ENCODE measurements around the gene MYO3B.

The MYO3B gene

GRCh38 chr2:170643346-170643745 is 465.4 kb downstream of the MYO3B start (continued):
- TF ChIP-seq ZNF776 (tag by site-specific recombination; IDR thresholded peaks at IDR 0.05; ENCODE audit: borderline replicate concordance) (no peak), ZNF529 (tag by site-specific recombination; IDR thresholded peaks at IDR 0.05; ENCODE audit: insufficient replicate concordance) (no peak), ZNF670 (tag by site-specific recombination; IDR thresholded peaks at IDR 0.05; ENCODE audit: low read depth) (no peak), PATZ1 (tag by site-specific recombination; IDR thresholded peaks at IDR 0.05) (no peak), ZNF221 (tag by site-specific recombination; IDR thresholded peaks at IDR 0.05; ENCODE audit: borderline replicate concordance) (no peak), ZFP41 (tag by site-specific recombination; IDR thresholded peaks at IDR 0.05; ENCODE audit: borderline replicate concordance) (no peak)

- no peak for TF ChIP-seq ZNF449 (tag by site-specific recombination; IDR thresholded peaks at IDR 0.05)
- no peak for TF ChIP-seq ZNF184 (tag by site-specific recombination; IDR thresholded peaks at IDR 0.05)
- TF ChIP-seq YY2 (tag by site-specific recombination; IDR thresholded peaks at IDR 0.05) = no peak
- no peak for TF ChIP-seq SALL2 (tag by site-specific recombination; IDR thresholded peaks at IDR 0.05; ENCODE audit: borderline replicate concordance)
- no peak for TF ChIP-seq ZNF677 (tag by site-specific recombination; IDR thresholded peaks at IDR 0.05)
- TF ChIP-seq ZNF610 (tag by site-specific recombination; IDR thresholded peaks at IDR 0.05; ENCODE audit: borderline replicate concordance) = no peak
- TF ChIP-seq ZBTB49 (tag by site-specific recombination; IDR thresholded peaks at IDR 0.05; ENCODE audit: low read depth) = no peak
- no peak for TF ChIP-seq ZNF10 (tag by site-specific recombination; IDR thresholded peaks at IDR 0.05)
- H3K4me3 ChIP-seq (ENCODE audit: low read depth, low read length) = no peak overlapping the region
- no peaks in the 10 kb centered on the region for H3K4me1 ChIP-seq (ENCODE audit: control insufficient read depth, insufficient read depth, low read length)
- ChIA-PET CTCF (interaction anchor here (0.7 to 1.7 kb wide), 3 partner anchors 165 to 1471 kb away, joined by 3 to 6 read pairs (median 3); no protein-coding TSS in a partner anchor), POLR2A (interaction anchor here (0.7 kb wide), 1 partner anchor 113 kb away, joined by 3 read pairs; no protein-coding TSS in a partner anchor)
- no peaks in the 10 kb centered on the region for H3K36me3 ChIP-seq (ENCODE audit: control insufficient read depth in 2 of 2, insufficient read depth in 1 of 2, low read length in 2 of 2)
- no peaks in the 10 kb centered on the region for H3K9me3 ChIP-seq (ENCODE audit: control insufficient read depth, insufficient read depth, low read depth, low read length)
- no peak overlapping the region for H3K27ac ChIP-seq (ENCODE audit: extremely low read depth, low read depth, low read length)
Observed at GRCh38 chr2:170647741-170648436, 469.9 kb downstream of the MYO3B start.

GRCh38 chr2:170651624-170652325 is 473.8 kb downstream of the MYO3B start:
- no peaks in the 10 kb centered on the region for H3K4me1 ChIP-seq (ENCODE audit: control insufficient read depth, insufficient read depth, low read length)
- TF ChIP-seq KLF17 (tag by site-specific recombination; IDR thresholded peaks at IDR 0.05) (no peak), PATZ1 (tag by site-specific recombination; IDR thresholded peaks at IDR 0.05) (no peak)
- H3K9me3 ChIP-seq (ENCODE audit: control insufficient read depth, insufficient read depth, low read depth, low read length) = no peaks in the 10 kb centered on the region
- H3K27ac ChIP-seq (ENCODE audit: extremely low read depth, low read depth, low read length) = no peak overlapping the region
- CTCF ChIA-PET = interaction anchor here (0.6 kb wide), 1 partner anchor 114 kb away, joined by 3 read pairs; no protein-coding TSS in a partner anchor
- POLR2A ChIA-PET = no interaction called here
- no peak overlapping the region for H3K4me3 ChIP-seq (ENCODE audit: low read depth, low read length)
- no peaks in the 10 kb centered on the region for H3K36me3 ChIP-seq (ENCODE audit: control insufficient read depth in 2 of 2, insufficient read depth in 1 of 2, low read length in 2 of 2)

Data from HEK293 (cell line).